ENCODE results near the gene PAFAH2. TPM values are rescaled to one million over a fixed set of nuclear protein-coding genes. Genes with fewer than 3 reads are reported as not detected.

Gene PAFAH2
- total RNA-seq, 4 donors from 2014 or later = 6.3 to 19.2 (median 9.3) TPM

DNA sequence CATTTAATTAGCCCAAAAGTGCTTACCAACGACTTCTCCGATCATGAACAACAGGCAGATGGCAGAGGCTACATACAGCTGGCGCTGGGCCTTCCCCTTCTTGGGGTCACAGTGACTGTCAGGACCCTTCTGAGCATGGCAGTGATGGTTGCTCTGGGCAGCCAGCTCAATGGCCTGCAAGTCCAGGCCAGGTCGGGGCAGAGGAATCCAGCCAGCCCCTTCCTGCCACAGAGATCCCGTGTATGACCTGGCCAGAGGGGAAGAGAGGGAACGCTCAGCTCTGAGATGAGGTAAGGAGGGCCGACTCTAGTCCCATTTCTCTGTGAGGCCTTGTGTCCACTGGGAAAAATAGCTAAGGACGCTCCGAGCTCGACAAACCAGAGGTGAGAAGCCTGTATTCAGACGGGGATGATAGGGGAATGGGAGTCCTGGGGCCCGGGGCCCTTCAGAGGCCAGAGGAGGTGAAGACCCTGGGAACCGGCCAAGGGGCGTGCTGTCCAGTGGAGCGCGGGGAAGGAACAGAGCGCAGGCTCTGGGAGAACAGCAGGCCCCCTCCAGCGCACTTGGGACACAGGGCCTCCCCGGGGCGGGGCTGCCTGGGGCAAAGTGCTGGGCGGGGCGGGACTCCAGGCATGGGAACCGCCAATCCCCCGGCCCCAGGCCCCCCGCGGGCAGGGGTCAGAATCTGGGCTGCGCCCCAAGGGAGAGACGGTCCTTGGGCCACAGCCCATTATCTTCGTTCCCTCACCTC is 47.3 kb upstream of the PAFAH2 start:
- 22 to 30% methylated on average over 27 of the region's 29 CpGs for WGBS, 2 donors

DNA sequence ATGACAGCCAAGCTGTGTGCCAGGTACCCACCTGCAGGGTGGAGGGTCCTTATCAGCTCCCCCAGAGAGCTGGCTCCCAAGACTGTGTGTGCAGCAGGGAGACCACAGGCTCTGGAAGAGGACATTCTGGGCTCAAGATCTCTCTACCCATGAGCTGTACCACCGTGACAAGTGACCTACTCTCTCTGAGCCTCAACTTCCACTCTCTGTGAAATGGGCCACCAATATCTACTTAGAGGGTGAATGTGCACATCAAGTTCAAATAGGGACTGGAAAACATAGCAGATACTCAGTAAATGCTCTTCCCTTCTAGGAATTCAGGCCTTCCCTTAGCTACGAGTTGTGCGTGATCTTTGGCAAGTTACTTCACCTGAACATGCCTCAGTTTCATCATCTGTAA is 46.6 kb upstream of the PAFAH2 start:
- no peak for DNase-seq (ENCODE audit: low spot score in 2 of 2)
- H3K27me3 ChIP-seq = peaks cover 0 to 60% of the 10 kb centered on the region in 2 donors

More for the DNA sequence above, 47.3 kb upstream of the PAFAH2 start:
- TF ChIP-seq, protein P1, sequence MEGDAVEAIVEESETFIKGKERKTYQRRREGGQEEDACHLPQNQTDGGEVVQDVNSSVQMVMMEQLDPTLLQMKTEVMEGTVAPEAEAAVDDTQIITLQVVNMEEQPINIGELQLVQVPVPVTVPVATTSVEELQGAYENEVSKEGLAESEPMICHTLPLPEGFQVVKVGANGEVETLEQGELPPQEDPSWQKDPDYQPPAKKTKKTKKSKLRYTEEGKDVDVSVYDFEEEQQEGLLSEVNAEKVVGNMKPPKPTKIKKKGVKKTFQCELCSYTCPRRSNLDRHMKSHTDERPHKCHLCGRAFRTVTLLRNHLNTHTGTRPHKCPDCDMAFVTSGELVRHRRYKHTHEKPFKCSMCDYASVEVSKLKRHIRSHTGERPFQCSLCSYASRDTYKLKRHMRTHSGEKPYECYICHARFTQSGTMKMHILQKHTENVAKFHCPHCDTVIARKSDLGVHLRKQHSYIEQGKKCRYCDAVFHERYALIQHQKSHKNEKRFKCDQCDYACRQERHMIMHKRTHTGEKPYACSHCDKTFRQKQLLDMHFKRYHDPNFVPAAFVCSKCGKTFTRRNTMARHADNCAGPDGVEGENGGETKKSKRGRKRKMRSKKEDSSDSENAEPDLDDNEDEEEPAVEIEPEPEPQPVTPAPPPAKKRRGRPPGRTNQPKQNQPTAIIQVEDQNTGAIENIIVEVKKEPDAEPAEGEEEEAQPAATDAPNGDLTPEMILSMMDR (IDR thresholded peaks at IDR 0.05) = no peak
- TF ChIP-seq POLR2A (IDR thresholded peaks at IDR 0.05) = no peak
- TF ChIP-seq EP300 (IDR thresholded peaks at IDR 0.05) = no peak
- no peak for DNase-seq (ENCODE audit: low spot score in 2 of 2)
- no peak overlapping the region for H3K27ac ChIP-seq
- H3K27me3 ChIP-seq = peaks cover 0 to 63% of the 10 kb centered on the region in 2 donors
- H3K4me3 ChIP-seq = no peak overlapping the region
- H3K36me3 ChIP-seq = no peaks in the 10 kb centered on the region
- peaks cover 0 to 17% (median 5%) of the 10 kb centered on the region in 4 donors for H3K4me1 ChIP-seq
- no peaks in the 10 kb centered on the region for H3K9me3 ChIP-seq

DNA sequence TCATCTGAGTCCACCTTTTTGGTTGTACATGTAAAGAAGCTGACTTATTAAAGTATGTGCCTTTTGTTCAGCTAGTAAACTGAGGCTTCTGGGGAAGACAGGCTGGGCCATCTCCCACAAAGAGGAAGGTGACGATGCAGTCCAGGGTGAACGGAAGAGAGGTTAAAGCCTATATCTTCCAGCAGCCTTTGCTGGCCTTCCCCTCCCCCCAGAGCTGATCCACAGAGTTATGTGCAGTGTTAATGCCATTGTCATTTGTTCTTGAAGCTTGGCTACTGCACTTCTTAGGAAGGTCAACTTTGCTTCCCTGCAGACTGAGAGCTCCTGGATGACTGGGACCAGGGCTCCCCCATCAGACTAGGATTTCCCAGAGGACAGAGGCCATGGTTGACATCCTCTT is 45.9 kb upstream of the PAFAH2 start:
- no peak for TF ChIP-seq POLR2A (IDR thresholded peaks at IDR 0.05)
- TF ChIP-seq, protein P1 (IDR thresholded peaks at IDR 0.05) = no peak
- TF ChIP-seq EP300 (IDR thresholded peaks at IDR 0.05) = no peak
- Histone ChIP-seq H3K27ac (no peak overlapping the region), H3K36me3 (no peaks in the 10 kb centered on the region), H3K4me1 (peaks cover 0 to 17% (median 5%) of the 10 kb centered on the region in 4 donors), H3K9me3 (no peaks in the 10 kb centered on the region), H3K4me3 (no peak overlapping the region), H3K27me3 (peaks cover 0 to 55% of the 10 kb centered on the region in 2 donors)
- no peak for DNase-seq (ENCODE audit: low spot score in 2 of 2)
- whole genome bisulfite sequencing, 2 donors = 75 to 77% methylated on average over 2 of the region's 2 CpGs

More for the DNA sequence above, 46.6 kb upstream of the PAFAH2 start:
- Histone ChIP-seq H3K4me3 (no peak overlapping the region), H3K27ac (no peak overlapping the region), H3K4me1 (peaks cover 0 to 17% (median 5%) of the 10 kb centered on the region in 4 donors), H3K9me3 (no peaks in the 10 kb centered on the region), H3K36me3 (no peaks in the 10 kb centered on the region)
- TF ChIP-seq POLR2A (IDR thresholded peaks at IDR 0.05) = no peak
- no peak for TF ChIP-seq EP300 (IDR thresholded peaks at IDR 0.05)
- TF ChIP-seq, protein P1 (IDR thresholded peaks at IDR 0.05) = no peak
- WGBS, 2 donors = 88 to 93% methylated on average over 3 of the region's 3 CpGs

DNA sequence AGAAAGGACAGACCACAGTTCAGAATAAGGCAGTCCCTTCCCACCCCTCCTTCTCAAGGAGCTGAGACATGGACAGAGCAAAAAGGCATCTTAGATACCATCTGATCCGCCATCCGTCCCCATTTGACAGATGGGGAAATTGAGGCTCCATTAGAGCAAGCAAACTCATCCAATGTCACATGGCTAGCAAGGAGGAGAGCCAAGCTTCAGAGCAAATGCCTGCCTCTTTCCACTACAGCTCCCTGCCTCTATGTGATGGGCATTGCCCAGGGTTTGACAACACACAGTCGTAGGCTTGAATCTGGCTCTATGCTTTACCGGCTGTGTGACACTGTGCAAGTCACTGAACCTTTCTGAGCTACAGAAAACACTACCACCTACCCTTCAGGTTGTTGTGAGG is 44.1 kb upstream of the PAFAH2 start:
- no peak for TF ChIP-seq EP300 (IDR thresholded peaks at IDR 0.05)
- TF ChIP-seq, protein P1 (IDR thresholded peaks at IDR 0.05) = no peak
- no peak for TF ChIP-seq POLR2A (IDR thresholded peaks at IDR 0.05)
- H3K27ac ChIP-seq = no peak overlapping the region
- WGBS, 2 donors = 69 to 78% methylated on average over 4 of the region's 4 CpGs
- DNase-seq (ENCODE audit: low spot score in 2 of 2) = no peak
- H3K27me3 ChIP-seq = peaks cover 0 to 41% of the 10 kb centered on the region in 2 donors
- no peaks in the 10 kb centered on the region for H3K36me3 ChIP-seq
- no peaks in the 10 kb centered on the region for H3K9me3 ChIP-seq
- peaks cover 0 to 17% (median 5%) of the 10 kb centered on the region in 4 donors for H3K4me1 ChIP-seq
- no peak overlapping the region for H3K4me3 ChIP-seq

DNA sequence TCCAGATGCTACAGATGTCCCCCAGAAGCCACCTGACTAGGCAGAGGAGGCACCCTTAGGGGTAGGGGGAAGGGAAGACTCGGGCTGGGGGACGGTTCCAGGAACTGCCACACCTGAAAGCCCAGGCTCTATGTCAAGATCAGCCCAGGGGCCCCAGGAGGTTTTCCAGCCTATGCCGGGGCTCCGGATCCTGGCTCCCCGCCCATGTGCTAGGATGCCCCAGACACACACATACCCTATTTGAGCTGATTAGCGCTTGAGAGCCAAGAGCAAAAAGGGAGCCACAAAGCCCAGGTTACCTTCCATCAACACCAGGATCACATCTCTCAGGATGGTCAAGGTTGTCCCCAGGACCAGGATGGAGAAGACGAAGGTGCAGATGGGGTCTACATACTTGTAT is 43.5 kb upstream of the PAFAH2 start:
- DNase-seq (ENCODE audit: low spot score in 2 of 2) = no peak
- H3K36me3 ChIP-seq = no peaks in the 10 kb centered on the region
- H3K4me3 ChIP-seq = no peak overlapping the region
- peaks cover 0 to 36% of the 10 kb centered on the region in 2 donors for H3K27me3 ChIP-seq
- no peak overlapping the region for H3K27ac ChIP-seq
- H3K4me1 ChIP-seq = peaks cover 0 to 20% (median 7%) of the 10 kb centered on the region in 4 donors
- H3K9me3 ChIP-seq = no peaks in the 10 kb centered on the region
- 80 to 82% methylated on average over 7 of the region's 7 CpGs for WGBS, 2 donors
- TF ChIP-seq POLR2A (IDR thresholded peaks at IDR 0.05) (no peak), EP300 (IDR thresholded peaks at IDR 0.05) (no peak)
- TF ChIP-seq, protein P1 (IDR thresholded peaks at IDR 0.05) = no peak
